ENCODE measurements around the gene ANKUB1.

ANKUB1 gene

GRCh38 chr3:149764302-149764701 is 28.1 kb downstream of the ANKUB1 start:
- no peak for DNase-seq (ENCODE audit: low read depth in 1 of 2, low spot score in 1 of 2)

- DNase-seq (ENCODE audit: low read depth in 1 of 2, low spot score in 1 of 2), result no peak
Observed at GRCh38 chr3:149763565-149764195, 28.7 kb downstream of the ANKUB1 start.

GRCh38 chr3:149753717-149754116 is 38.6 kb downstream of the ANKUB1 start:
- DNase-seq (ENCODE audit: low read depth in 1 of 2, low spot score in 1 of 2), result no peak

- no peak for DNase-seq (ENCODE audit: low read depth in 1 of 2, low spot score in 1 of 2)
Observed at GRCh38 chr3:149752788-149753136, 39.6 kb downstream of the ANKUB1 start.

GRCh38 chr3:149752051-149752787 is 40.1 kb downstream of the ANKUB1 start, which contains the start of gene COMMD2:
Gene COMMD2 (minus strand): TSS chr3:149752489. CDS start chr3:149752444, 45 bp downstream.
- peak; percentile 44 to 60 for DNase-seq (ENCODE audit: low read depth in 1 of 2, low spot score in 1 of 2)

GRCh38 chr3:149751551-149751950 is 40.8 kb downstream of the ANKUB1 start:
- no peak for DNase-seq (ENCODE audit: low read depth in 1 of 2, low spot score in 1 of 2)

GRCh38 chr3:149744606-149745005 is 47.7 kb downstream of the ANKUB1 start:
- DNase-seq (ENCODE audit: low read depth in 1 of 2, low spot score in 1 of 2), result no peak

GRCh38 chr3:149744151-149744550 is 48.2 kb downstream of the ANKUB1 start:
- DNase-seq (ENCODE audit: low read depth in 1 of 2, low spot score in 1 of 2), result no peak

GRCh38 chr3:149739396-149739795 is 53.0 kb downstream of the ANKUB1 start:
- no peak for DNase-seq (ENCODE audit: low read depth in 1 of 2, low spot score in 1 of 2)

- DNase-seq (ENCODE audit: low read depth in 1 of 2, low spot score in 1 of 2), result no peak
Observed at GRCh38 chr3:149738876-149739275, 53.5 kb downstream of the ANKUB1 start.

- no peak for DNase-seq (ENCODE audit: low read depth in 1 of 2, low spot score in 1 of 2)
Observed at GRCh38 chr3:149736953-149737205, 55.5 kb downstream of the ANKUB1 start.

- no peak for DNase-seq (ENCODE audit: low read depth in 1 of 2, low spot score in 1 of 2)
Observed at GRCh38 chr3:149736175-149736952, 56.0 kb downstream of the ANKUB1 start.

- no peak for DNase-seq (ENCODE audit: low read depth in 1 of 2, low spot score in 1 of 2)
Observed at GRCh38 chr3:149732234-149732633, 60.1 kb downstream of the ANKUB1 start.

- DNase-seq (ENCODE audit: low read depth in 1 of 2, low spot score in 1 of 2), result no peak
Observed at GRCh38 chr3:149727656-149728055, 64.7 kb downstream of the ANKUB1 start.

GRCh38 chr3:149726716-149727407 is 65.5 kb downstream of the ANKUB1 start:
- no peak for DNase-seq (ENCODE audit: low read depth in 1 of 2, low spot score in 1 of 2)

- no peak for DNase-seq (ENCODE audit: low read depth in 1 of 2, low spot score in 1 of 2)
Observed at GRCh38 chr3:149723781-149724180, 68.6 kb downstream of the ANKUB1 start.

- no peak for DNase-seq (ENCODE audit: low read depth in 1 of 2, low spot score in 1 of 2)
Observed at GRCh38 chr3:149720918-149721317, 71.4 kb downstream of the ANKUB1 start.

GRCh38 chr3:149717391-149718056 is 74.8 kb downstream of the ANKUB1 start:
- no peak for DNase-seq (ENCODE audit: low read depth in 1 of 2, low spot score in 1 of 2)

GRCh38 chr3:149716984-149717383 is 75.4 kb downstream of the ANKUB1 start:
- no peak for DNase-seq (ENCODE audit: low read depth in 1 of 2, low spot score in 1 of 2)

- no peak for DNase-seq (ENCODE audit: low read depth in 1 of 2, low spot score in 1 of 2)
Observed at GRCh38 chr3:149715247-149715646, 77.1 kb downstream of the ANKUB1 start.
